Measurements from ENCODE around the gene CDC25A.

The CDC25A gene

GRCh38 chr3:48196611-48197010 lies 8.4 kb upstream of the CDC25A start:
- DNase-seq (ENCODE audit: low read depth, low spot score), result no peak

GRCh38 chr3:48194446-48195071 lies 6.3 kb upstream of the CDC25A start:
- DNase-seq (ENCODE audit: low read depth, low spot score), result peak; percentile 79

- no peak for DNase-seq (ENCODE audit: low read depth, low spot score)
Observed at GRCh38 chr3:48190911-48191310, 2.7 kb upstream of the CDC25A start.

GRCh38 chr3:48189321-48189720 lies 1.1 kb upstream of the CDC25A start:
- DNase-seq (ENCODE audit: low read depth, low spot score), result no peak

DNA sequence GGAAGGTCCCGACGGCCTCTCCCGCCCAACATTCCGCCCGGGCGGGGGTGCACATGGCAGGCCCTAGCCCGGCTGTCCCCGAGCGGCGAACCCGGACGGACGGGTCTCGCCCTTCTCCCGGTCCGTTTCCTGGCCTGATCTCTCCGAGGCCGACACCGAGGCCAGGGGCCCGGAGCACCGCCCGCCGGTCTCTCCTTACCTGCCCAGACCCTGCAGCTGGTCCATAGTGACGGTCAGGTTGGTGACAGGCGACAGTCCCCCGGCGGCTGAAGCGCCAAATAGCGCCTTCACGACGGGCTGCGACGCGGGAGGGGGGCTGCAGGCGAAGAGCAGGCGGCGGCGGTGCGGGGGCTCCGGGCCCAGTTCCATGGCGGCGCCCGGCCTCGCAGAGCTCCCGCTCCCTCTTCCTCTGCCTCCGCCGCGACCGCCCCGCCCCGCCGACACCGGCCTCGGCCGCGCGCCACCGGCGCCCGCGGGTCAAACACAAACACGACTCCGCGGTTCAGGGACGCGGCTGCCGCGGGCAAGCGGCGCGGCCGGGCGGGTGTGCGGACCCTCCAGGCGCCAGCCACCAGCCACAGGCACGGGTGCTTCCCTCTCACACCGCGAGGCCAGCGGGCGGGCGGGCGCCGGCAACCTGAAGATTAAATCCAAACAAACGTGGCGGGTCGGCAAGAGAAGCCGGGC lies 495 bp downstream of the CDC25A start:
- no peak for DNase-seq (ENCODE audit: low read depth, low spot score)

- peak; percentile 42 for DNase-seq (ENCODE audit: low read depth, low spot score)
Observed at GRCh38 chr3:48187301-48187578, 977 bp downstream of the CDC25A start.

DNA sequence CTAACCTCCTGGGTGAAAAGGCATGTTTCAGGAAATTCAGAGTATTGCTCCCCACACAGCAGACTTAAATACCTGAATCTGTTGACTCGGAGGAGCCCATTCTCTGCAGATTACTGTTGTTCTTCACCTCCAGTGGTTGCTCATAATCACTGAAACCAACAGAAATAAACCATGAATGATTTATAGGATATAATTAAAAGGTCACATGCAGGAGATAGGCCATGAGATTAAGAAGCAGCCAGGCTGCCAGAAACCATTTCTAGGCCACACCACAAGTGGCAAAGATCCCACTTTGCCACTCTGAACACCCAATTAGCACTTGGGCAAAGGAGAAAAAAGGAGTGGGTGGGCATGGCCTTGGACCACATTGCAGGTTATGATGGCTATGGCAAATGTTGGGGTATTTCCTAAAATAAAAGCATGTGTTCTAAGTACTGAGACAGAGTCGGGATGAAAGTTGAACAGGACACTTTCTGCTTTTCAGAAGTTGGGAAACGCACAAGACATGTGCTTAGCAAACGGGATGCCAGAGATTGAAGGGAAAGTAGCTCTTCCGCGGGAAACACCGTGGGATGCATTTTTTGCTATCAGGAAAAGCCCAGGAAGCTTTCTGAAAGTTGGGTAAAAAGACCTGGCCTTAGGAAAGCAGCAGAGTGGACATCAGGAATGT lies 1.5 kb downstream of the CDC25A start:
- no peak for DNase-seq (ENCODE audit: low read depth, low spot score)

DNA sequence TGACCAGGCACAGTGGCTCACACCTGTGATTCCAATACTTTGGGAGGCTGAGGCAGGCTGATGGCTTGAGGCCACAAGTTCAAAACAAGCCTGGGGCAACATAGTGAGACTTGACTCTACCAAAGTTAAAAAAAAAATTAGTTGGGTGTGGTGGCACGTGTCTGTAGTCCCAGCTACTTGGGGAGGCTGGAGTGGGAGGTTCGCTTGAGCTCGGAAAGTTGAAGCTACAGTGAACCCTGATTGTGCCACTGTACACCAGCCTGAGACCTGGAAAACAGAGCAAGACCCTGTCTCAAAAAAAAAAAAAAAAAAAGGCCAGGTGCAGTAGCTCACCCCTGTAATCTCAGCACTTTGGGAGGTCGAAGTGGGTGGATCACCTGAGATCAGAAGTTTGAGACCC lies 3.1 kb downstream of the CDC25A start:
- DNase-seq (ENCODE audit: low read depth, low spot score), result no peak

DNA sequence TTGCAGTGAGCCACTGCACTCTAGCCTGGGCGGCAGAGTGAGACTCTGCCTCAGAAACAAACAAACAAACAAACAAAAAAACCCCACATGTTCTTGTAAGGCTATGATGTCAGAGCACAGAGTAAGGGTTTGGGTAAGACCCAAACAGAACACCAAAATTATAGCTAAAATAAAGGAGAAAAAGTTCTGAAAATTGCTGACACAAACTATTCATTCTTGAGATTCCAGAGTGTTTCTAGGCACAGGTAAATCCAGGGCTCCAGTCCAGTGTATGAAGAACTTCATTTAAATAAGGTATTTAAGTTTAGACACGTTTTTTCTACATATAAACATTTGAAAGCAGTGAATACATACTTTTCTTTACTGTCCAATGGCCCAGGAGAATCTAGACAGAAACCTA lies 3.9 kb downstream of the CDC25A start:
- no peak for DNase-seq (ENCODE audit: low read depth, low spot score)

DNA sequence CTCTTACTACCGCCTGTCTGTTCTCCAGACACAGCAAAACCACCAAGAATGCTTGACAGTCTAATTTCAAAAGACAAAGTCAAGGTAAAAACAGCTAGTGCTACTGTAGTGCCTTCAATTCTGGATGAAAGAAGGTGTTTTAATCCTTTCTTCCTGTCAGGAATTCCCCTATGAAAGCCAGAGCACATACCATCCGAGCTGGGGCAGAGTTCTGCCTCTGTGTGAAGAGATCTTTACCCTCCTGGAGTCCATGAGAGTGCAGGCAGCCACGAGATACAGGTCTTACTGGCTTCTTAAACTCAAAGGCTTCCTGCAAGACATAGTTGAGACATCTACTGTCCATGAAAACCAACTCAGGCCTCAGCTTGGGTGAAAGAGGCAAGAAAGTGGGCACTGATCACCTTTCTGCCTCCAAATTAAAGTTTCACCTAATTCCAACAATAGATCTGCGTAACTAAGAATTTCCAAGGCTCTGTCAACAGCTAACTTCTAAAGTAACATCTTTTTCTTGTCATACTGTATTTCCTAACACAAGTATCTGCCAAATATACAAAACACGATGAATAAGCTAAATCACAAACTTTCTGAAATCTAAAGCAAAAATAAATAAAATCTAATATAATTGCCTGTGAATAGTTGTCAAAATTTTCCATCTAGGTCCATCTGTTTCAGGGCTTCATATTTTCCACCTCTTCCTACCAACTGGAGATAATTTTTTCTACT lies 7.5 kb downstream of the CDC25A start:
- DNase-seq (ENCODE audit: low read depth, low spot score), result peak; percentile 15

- DNase-seq (ENCODE audit: low read depth, low spot score), result no peak
Observed at GRCh38 chr3:48180021-48180420, 8.2 kb downstream of the CDC25A start.

- DNase-seq (ENCODE audit: low read depth, low spot score), result no peak
Observed at GRCh38 chr3:48178072-48178471, 10.1 kb downstream of the CDC25A start.

- peak; percentile 72 for DNase-seq (ENCODE audit: low read depth, low spot score)
Observed at GRCh38 chr3:48157950-48158376, 30.3 kb downstream of the CDC25A start.

- peak; percentile 12 for DNase-seq (ENCODE audit: low read depth, low spot score)
Observed at GRCh38 chr3:48157202-48157840, 30.9 kb downstream of the CDC25A start.

- no peak for DNase-seq (ENCODE audit: low read depth, low spot score)
Observed at GRCh38 chr3:48156163-48156562, 32.1 kb downstream of the CDC25A start.

GRCh38 chr3:48155122-48155521 lies 33.1 kb downstream of the CDC25A start:
- peak; percentile 56 for DNase-seq (ENCODE audit: low read depth, low spot score)

GRCh38 chr3:48151807-48152427 lies 36.3 kb downstream of the CDC25A start:
- no peak for DNase-seq (ENCODE audit: low read depth, low spot score)

DNA sequence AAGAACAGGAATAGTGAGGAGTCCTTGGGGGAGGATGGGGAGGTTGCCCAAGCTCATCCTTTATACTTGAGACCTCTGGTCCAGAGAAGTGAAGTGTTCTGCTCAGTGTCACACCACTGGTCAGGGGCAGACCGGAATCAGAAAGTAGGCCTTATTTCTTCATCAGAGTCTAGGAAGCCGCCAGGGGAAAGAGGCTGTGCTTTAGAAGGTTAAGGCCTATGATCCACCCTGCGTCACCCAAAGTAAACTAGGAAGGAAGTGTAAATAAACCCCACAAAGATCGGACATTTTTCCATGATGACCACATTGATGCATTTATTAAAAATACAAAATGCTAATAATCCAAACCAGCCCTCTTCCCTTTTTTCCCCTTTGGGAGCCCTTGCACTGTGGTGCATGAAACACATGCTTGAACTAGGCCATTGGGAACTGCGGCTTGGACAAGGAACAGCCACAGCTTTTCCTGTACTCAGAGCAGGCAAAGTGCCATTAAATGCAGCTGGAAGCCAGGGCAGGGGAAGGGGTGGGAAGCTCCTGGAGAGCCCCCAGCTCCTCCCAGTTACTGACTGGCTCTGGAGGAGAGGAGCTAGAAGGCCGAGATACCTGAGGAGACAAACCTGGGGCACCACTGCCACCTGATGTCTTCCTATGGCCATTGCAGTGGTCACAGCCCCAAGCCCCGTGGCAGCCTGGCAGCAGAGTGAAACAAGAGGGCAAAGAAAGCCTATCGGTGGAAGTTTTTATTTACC lies 37.0 kb downstream of the CDC25A start:
- peak; percentile 93 for DNase-seq (ENCODE audit: low read depth, low spot score)

DNA sequence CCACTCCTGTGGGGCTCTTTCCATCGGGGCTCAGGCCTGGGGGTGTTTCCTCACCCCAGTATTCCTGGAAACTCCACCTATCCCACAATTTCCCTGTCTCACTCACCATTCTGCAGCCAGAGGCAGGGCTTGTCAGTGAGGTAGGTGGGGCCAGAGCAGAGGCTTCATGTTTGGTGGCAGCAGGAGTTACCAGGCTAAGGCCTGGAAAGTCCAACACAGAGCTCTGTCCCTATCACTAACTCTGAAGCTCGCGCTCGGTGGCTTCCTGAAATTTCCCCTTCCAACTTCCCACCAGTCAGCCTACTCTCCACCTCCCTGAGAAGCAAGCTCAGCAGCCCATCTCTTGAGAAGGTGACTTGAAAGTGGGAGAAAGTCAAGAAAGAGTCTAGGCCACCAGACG lies 44.2 kb downstream of the CDC25A start:
- DNase-seq (ENCODE audit: low read depth, low spot score), result no peak

DNA sequence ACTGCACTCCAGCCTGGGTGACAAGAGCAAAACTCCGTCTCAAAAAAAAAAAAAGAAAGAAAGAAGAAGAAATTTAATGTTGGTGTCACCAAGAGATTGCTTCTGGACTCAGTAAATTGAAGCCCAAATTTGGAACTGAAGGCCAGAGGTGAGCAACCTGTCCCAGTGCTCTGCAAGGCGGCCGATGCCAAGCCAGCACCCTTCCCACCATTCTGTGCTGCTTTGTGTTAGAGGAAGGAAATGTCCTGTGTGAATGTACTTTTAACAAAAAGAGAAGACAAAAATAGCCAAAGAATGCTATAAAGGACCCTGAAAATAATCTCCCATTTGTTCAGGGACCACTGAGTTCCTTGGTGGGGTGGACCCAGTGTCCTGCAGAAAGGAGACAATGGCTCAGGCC lies 44.6 kb downstream of the CDC25A start:
- no peak for DNase-seq (ENCODE audit: low read depth, low spot score)

DNA sequence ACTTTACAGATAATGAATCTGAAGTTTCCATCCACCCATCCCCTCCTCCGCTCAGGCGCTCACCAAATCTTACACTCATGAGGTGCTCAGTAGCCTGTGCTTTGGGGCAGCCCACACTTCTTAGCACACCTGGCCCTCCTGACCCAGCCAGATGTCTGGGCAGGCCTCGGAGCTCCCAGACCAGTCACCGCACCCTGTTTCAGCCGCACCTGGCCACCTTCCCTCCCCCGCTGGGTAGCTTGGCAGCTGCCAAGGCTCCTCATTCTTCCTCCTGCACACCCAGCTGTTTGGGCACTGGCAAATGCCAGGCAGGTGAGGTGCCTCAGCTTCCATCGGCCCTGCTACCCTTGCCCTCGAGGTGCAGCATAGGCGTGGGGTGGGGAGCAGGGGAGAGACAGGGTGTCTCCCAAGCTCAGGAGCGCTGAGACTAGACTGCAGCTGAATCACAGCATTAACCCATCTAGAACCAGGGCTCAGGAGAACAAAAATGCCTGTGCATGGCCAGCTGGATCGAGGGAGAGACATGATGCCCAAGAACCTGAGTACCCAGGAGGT lies 45.8 kb downstream of the CDC25A start:
- DNase-seq (ENCODE audit: low read depth, low spot score), result no peak

Measured in astrocyte of the hippocampus (primary cell).